GM19438 (cell line): ENCODE results near the gene TANGO6.

Experiments used
- ATAC-seq: cut with Tn5 transposase; IDR thresholded peaks from one replicate; pipeline ENCODE4 v1.9.1; 2021; ENCODE audit warnings: low read depth; ENCODE audit not compliant: unreplicated experiment

Gene TANGO6

GRCh38 chr16:68902969-68903345, 59.6 kb downstream of the TANGO6 start:
- no peak for ATAC-seq

DNA sequence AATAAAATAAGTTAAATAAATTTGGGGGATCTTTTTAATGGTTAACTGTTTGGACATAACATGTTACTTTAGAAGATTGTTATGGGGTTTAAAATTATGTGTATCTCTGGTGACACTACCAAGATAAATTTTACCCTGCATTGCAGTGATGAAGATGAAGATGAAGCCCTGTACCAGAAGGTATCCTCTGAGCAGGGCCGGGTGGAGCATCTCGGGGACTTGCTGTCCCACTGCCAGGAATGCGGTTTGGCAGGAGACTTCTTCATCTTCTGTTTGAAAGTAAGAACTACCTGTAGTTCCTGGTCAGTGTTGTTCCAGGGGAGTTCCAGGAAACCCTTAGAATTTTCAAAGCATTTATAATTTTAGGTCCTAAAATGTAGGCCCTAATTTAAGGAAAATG, 64.0 kb downstream of the TANGO6 start:
- no peak for ATAC-seq

GRCh38 chr16:68907781-68908181, 64.5 kb downstream of the TANGO6 start:
- no peak for ATAC-seq

GRCh38 chr16:68909099-68909733, 65.9 kb downstream of the TANGO6 start:
- no peak for ATAC-seq

GRCh38 chr16:68910051-68910450, 66.7 kb downstream of the TANGO6 start:
- ATAC-seq = no peak

- no peak for ATAC-seq
Measured at GRCh38 chr16:68915589-68915988, 72.3 kb downstream of the TANGO6 start.

- no peak for ATAC-seq
Measured at GRCh38 chr16:68917541-68917940, 74.2 kb downstream of the TANGO6 start.

GRCh38 chr16:68920349-68920748, 77.0 kb downstream of the TANGO6 start:
- ATAC-seq = no peak

DNA sequence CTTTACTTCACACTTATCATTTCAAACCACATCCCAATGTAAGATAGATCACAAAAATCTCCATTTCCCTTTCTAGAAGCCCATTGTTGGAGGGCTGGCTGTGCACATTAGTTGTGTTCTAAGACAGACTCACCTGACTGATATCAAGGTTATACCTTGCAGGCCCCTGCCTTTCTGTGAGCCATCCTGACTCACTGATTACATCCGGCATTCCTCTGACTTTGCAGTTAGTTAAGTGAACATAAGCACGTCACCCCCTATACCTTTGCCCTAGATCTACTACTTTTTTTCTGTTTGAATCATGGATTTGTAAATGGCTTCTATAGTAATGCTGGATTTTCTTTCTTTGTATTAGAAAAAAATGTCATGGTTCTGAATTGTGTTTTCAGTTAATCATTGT, 78.3 kb downstream of the TANGO6 start:
- no peak for ATAC-seq

DNA sequence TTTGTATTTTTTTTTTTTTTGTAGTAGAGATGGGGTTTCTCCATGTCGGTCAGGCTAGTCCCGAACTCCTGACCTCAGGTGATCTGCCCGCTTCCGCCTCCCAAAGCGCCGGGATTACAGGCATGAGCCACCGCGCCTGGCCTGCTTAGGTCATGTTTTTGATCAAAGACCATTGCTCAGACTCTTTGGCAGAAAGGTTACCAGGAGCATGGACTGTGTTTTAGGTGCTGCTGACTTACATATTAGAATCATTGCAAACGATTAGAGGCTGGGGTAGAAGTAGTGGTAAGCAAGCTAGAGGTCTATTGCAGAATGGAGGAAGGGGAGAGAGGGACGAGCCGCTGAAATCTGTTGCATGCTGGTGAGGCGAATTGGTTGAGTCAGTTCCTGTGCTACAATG, 79.8 kb downstream of the TANGO6 start:
- no peak for ATAC-seq

- no peak for ATAC-seq
Measured at GRCh38 chr16:68927018-68927417, 83.7 kb downstream of the TANGO6 start.

- no peak for ATAC-seq
Measured at GRCh38 chr16:68931196-68931595, 87.9 kb downstream of the TANGO6 start.

DNA sequence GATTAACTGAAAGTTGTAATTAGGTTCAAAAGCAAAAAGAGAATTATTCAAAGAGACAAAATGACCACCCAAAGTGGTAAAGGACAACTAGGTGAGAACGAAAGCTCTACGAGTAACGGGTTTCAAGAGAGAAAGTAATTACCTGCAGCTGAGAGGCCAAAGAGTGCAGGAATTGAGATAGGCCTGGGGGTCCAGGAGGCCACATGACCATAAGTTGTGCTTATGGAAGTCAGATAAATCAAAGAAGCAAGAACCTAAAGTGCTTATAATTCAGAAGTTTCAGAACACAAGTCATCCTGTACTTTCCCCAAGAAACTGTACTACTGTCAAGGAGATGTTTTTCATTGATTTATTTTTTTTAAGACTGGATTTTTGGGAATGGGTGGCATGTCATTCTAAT, 91.1 kb downstream of the TANGO6 start:
- ATAC-seq = no peak

- no peak for ATAC-seq
Measured at GRCh38 chr16:68935008-68935407, 91.7 kb downstream of the TANGO6 start.

DNA sequence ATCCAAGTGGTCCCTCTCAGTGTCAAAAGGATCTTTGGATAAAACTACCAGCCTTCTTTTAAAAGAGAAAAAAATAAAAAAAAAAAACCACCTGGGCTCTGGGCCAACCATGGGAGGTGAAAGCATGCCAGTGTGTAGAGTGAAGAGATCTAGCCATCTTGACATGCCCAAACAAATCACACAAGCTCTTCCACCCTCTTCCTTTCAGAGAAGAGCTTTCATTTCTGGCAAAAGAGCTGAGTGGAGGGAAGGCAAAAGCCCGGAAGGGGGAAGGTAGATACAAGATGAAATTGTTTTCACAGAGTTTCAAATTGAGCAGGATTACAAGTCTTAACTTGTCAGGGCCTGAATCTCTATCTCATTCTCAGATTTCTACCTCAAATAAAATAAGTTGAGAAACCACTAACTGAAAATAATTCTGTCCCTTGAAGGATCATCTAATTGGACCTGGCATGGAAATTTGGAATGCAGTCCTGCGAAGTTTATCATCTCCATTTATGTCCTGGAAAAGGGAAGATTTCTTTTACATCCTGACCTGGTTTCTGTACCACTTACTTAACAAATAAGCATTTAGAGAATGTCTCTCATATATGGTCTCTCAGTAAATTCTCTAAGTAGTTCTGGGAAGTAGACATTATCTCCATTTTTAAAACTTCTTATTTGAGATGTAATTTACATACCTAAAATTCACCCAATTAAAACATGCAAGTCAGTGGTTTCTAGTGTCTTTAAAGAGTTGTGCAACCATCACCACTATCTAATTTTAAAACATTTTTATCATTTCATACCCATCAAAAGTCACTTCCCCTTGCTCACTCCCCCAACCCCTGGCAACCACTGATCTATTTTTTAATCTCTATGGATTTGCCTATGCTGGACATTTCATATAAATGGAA, 93.7 kb downstream of the TANGO6 start:
- ATAC-seq = no peak

DNA sequence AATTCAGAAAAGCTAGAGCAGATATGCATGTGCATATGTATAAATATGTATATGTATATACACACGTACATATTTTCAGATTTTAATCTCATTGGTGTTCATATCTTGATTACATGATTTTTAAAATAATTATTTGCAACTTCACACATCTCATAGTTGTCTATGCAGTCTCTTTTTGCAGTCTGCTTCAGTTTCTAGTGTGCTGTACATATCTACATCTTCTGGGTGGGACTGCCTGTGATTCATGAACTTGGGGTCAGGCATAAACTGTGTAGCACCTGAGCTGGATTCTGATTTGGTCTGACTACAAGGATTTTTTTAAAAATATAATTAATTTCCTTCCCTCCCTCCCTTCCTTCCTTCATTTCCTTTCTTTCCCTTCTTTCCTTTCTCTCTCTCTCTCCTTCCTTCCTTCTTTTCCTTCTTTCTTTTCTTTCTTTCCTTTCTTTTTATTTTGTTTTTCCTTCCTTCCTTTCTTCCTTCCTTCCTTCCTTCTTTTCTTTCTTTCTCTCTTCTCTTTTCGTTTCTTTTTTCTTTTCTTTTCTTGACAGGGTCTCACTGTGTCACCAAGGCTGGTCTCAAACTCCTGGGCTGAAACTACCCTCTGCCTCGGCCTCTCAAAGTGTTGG, 96.5 kb downstream of the TANGO6 start:
- no peak for ATAC-seq

DNA sequence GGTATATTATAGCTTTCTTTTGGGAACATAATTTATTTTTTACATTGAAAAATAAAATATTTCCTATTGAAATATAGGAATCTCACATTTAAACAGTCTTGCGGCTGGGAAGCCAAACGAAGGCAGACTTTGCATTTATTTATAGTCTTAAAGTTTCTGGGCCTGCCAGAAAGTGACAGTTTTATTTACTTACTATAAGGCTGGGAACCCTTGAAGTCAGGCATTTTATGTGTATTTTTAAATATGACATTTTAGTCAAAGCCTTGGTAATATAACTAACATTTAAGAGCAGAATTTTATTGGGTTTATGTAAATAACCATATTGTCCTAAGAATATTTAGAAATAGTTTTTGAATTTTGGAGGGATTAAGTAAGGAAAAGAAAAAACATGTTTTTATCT, 97.5 kb downstream of the TANGO6 start:
- ATAC-seq = no peak

DNA sequence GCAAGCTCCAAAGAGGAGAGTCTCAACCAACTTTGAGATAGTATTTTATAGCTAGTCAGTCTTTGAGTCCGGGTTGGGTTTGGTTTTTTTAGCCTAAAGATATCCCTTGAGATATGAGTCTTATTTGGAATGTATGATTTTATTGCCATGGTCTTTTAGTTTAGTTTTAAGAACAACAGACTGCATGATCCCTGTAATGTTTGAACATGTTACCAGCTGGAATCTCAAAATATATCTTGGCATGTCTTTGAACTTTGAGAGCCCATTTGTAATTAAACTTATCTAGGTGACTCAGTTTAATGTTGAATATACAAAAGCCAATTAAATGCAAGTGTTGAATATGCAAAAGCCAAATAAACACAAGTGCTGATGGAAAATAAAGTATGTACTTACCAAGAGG, 100.6 kb downstream of the TANGO6 start:
- no peak for ATAC-seq

DNA sequence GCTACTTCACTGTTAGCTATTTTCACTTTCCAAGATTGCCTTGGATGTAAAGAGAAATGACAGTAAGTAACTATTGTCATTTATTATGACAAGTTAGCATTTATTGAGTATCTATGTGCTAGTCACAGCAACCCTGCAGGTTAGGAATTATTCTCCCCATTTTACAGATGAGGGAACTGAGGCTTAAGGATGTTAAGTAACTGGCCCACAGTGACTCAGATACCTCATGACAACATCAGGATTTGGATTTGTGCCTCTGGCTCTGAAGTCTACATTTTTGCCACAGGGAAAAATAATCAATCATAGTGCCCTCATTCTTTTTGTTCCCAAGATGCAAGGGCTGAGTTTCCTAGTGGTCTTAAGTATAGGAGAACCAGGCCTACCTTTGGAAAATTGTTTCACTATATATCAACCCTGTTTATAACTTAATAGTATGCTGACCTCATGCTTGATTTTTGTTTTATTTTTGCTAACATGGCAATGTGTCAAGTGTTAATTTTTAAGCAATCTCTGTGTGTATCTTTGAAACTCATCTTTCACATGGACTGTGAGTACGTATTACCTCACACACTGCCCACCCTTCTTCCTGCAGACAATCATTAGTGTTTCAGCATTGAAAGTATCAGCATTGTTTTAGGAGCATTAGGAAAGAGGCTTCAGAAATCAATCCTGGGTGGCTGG, 105.0 kb downstream of the TANGO6 start:
- no peak for ATAC-seq

- no peak for ATAC-seq
Measured at GRCh38 chr16:68951991-68952877, 108.9 kb downstream of the TANGO6 start.
